GM21360 (cell line): ENCODE results near the gene PTPRS.

Source experiments
- ATAC-seq: cut with Tn5 transposase; IDR thresholded peaks from one replicate; pipeline ENCODE4 v1.9.1; 2021; ENCODE audit warnings: mild to moderate bottlenecking, moderate library complexity; ENCODE audit not compliant: unreplicated experiment

Gene PTPRS

GRCh38 chr19:5309438-5310204, 31.0 kb downstream of the PTPRS start:
- ATAC-seq, result no peak

- no peak for ATAC-seq
Observed at GRCh38 chr19:5308451-5309437, 31.9 kb downstream of the PTPRS start.

GRCh38 chr19:5307655-5308054, 33.0 kb downstream of the PTPRS start:
- no peak for ATAC-seq

DNA sequence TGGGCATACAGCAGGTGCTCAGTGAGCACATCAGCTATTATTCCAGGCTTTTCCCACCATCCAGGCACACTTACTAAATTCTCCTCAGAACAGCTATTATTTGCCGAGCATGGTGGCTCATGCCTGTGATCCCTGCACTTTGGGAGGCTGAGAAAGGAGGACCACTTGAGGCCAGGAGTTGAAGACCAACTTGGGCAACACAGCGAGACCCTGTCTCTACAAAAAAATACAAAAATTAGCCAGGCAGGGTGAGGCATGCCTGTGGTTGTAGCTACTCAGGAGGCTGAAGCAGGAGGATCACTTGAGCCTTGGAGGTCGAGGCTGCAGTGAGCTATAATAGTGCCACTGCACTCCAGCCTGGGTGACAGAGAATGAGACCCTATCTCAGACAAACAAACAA, 35.4 kb downstream of the PTPRS start:
- ATAC-seq, result no peak

DNA sequence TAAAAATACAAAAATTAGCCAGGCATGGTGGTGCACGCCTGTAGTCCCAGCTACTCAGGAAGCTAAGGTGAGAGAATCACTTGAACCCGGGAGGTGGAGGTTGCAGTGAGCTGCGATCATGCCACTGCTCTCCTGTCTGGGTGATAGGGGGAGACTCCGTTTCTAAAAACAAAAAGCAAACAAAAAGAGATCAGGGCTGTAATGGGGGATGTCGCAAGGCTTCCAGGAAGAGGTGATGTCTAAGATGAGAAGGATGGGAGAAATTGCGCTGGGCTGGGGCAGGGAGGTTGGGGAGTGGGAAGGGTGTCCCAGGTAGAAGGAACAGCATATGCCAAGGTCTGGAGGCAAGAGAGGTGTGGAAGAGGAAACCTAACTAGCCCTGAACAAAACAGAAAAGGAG, 36.1 kb downstream of the PTPRS start:
- ATAC-seq, result no peak

- no peak for ATAC-seq
Observed at GRCh38 chr19:5303208-5303607, 37.4 kb downstream of the PTPRS start.

DNA sequence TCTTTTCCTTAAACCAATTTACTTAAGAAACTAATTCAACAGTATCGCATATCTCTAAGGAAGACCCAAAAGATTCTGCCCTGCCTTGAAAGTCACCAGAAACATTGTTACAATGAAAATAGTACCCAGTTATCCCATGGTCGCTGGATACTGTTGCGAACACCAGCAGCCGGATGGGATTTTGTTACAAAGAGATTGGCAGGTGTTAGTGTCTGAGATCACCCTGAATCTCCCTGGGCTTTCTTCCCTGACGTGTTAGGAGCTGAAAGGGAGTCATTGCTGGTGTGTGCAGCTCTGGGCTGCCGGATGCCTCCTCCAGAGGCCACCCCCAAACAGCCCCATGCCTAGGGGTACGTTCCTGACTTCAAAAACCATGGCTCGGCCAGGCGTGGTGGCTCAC, 38.2 kb downstream of the PTPRS start:
- ATAC-seq, result no peak

GRCh38 chr19:5299137-5299536, 41.5 kb downstream of the PTPRS start:
- no peak for ATAC-seq

DNA sequence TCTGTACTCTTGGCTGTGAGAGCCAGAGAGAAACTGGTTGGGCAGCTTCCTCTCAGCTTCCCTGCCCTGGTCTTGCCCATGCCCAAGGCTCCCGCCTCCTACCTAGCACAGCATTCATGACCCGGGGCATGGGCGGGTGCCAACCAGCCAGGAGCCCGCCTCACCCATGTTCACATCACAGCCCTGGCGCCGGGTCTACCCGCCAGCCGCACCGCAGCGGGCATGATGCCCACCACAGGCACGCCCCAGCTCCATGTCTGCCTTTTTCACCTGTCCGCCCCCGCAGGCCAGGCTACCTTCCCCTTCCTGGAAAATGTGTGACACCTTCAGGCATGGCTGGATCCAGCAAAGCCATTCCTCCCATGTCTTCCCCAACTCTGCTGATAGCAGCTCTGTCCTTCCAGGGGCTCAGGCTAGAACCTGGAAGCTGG, 42.1 kb downstream of the PTPRS start:
- ATAC-seq, result no peak

DNA sequence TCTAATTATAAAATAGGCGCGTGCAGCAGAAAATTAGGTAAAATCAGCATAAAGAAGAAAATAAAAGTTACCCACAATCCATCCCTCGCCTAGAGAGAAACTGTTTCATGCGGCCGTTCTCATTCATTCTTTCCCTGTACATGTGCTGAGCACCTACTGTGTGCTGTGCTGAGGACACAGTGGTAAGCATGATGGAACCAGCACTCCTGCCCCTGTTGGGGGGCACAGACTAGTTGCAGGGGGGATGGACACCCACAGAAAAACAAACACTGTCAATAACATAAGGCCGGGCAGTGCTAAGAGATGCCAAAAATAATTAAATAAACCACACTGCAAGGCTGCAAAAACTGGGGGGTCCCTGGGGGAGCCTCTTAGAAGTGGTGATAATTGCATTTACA, 43.3 kb downstream of the PTPRS start:
- ATAC-seq, result no peak

GRCh38 chr19:5296457-5297271, 43.9 kb downstream of the PTPRS start:
- no peak for ATAC-seq

DNA sequence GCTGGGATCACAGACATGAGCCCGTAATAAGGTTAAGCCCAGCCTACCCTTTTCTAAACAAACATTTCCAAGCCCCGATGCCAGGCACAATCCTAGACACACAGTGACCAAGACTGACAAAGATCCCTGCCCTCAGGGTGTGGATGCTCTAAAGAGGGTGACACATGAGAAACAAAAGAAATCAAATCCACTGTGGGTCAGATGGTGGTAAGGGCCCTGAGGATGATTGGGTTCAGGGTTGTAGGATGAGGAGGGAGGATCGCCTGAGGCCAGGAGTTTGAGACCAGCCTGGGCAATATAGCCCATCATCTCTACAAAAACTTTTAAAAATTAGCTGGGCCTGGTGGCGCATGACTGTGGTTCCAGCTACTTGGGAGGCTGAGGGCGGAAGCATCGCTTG, 44.6 kb downstream of the PTPRS start:
- ATAC-seq, result no peak

DNA sequence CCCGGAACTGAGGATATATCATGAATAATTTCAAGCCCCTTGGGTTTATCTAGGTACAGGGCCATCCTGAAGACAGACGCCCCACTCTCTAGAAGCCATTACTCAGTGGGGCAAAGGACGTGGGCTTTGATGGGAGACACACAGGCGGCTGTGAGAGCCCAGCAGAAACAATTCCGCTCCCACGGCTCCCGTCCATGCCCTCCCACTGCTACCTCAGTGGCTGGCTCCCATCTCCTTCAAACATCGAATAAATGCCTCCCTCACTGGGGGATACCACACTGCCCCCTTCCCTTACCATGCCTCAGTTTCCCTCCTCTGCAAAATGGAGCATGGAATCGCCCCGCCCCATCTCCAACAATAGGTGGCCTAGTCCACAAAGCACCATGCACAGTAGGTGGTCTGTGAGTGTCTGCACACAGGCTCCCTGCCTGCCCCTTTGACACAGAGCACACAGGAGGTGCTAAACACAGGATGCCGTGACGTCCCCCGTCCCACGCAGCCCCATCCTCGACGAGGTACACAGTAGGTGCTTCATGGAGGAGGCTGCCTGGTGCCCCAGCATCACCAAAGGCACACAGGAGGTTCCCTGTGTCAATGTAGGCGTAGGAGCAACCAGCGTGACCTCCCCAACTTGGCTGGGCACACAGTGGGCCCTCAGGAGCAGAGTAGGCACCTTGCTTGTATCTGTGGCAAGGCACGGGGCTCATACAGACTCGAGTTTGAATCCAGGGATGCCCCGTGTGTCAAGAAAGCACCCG, 46.0 kb downstream of the PTPRS start:
- no peak for ATAC-seq

DNA sequence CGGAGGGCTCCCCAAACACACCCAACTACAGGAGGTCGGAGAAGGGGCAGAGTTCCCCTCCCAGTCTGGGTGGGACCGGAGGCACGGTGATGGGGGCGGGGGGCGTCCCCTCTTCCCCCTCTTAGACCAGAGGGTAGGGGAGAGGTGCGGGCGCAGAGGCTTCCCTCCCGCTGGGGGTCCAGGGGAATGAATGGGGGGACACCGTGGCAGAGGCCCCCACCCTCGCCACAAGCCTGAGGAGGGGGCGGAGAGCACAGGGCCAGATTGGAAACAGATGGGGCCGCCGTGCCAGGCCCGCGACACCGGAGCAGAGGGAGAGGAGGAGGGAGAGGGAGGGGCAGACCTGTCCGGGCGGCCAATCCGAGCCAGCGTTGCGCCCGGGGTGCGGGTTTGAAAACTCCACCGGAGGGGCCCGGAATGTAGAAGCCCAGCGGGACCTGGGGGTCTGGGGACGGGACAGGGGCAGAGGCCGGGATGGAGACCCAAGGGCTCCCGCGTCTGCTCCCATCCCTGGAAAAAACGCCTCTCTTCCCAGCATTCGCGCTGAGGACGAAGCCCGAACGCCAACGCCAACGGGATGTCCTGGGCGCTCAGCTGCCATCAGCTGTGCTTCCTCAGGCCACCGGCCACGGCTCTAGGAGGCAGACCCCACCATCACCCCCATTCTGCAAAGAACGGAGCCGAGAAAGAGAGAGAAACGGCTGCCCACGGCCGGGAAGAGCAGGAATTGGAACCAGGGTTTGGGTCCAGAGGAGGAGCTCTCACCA, 46.8 kb downstream of the PTPRS start:
- ATAC-seq, result no peak

- ATAC-seq, result no peak
Observed at GRCh38 chr19:5292822-5293611, 47.6 kb downstream of the PTPRS start.

GRCh38 chr19:5292453-5292821, 48.2 kb downstream of the PTPRS start:
- no peak for ATAC-seq

DNA sequence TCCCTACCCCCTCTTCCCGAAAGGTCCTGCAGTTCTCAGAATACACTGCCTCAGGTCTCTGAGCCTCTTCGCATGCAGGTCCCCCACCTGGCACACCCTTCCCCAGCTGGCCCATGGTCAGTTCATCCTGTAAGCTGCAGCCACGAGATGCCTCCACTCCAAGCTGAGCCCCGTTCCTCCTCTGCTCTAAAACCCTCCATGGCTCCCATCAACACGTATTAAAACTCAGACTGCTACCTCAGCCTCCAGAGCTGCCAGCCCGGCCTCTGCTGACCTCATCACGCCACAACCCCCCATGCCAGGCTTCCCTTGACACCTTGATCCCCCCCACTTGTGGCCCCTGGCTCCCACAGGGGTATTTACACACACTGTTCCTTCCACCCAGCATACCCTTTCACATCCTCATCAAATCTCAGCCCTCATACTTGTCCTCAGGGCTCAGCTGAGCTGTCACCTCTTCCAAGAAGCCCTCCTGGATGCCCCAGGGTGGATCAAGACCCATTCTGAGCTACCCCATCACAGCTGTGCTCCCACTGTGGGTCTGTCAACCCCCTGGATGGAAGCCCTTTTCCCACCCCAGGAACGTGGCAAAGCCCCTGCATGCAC, 48.9 kb downstream of the PTPRS start:
- ATAC-seq, result no peak
